Skeletal muscle satellite cell (primary cell): ENCODE results near the gene PDCD6IP.

Experiments used
- H3K27me3 ChIP-seq: 2 replicates; pipeline ENCODE4 v1.7.0; 2013; ENCODE audit warnings: low read length; ENCODE audit not compliant: control insufficient read depth, insufficient read depth
- H3K36me3 ChIP-seq: 2 replicates; pipeline ENCODE4 v1.7.0; 2013; ENCODE audit warnings: mild to moderate bottlenecking, control low read depth, low read length; ENCODE audit not compliant: insufficient read depth
- H3K4me1 ChIP-seq: 2 replicates; pipeline ENCODE4 v1.7.0; 2013; ENCODE audit warnings: low read length; ENCODE audit not compliant: control insufficient read depth, insufficient read depth
- H3K4me2 ChIP-seq: 2 replicates; pipeline ENCODE4 v1.7.0; 2013; ENCODE audit warnings: mild to moderate bottlenecking, low read length
- H3K4me3 ChIP-seq: 2 replicates; pipeline ENCODE4 v1.7.0; 2013; ENCODE audit warnings: low read length
- H3K9ac ChIP-seq: 2 replicates; pipeline ENCODE4 v1.7.0; 2013; ENCODE audit warnings: mild to moderate bottlenecking, low read depth, low read length, moderate library complexity
- H3K9me3 ChIP-seq: replicated peaks from 2 replicates; pipeline ENCODE4 v1.7.0; 2013; ENCODE audit warnings: mild to moderate bottlenecking, control low read depth, low read length

PDCD6IP gene

GRCh38 chr3:33883538-33883950, 85.1 kb downstream of the PDCD6IP start:
- Histone ChIP-seq H3K4me1 (peaks cover 9% of the 10 kb centered on the region), H3K4me3 (peak overlapping the region; percentile 51), H3K36me3 (no peaks in the 10 kb centered on the region), H3K27me3 (peaks cover 6% of the 10 kb centered on the region), H3K9ac (peak overlapping the region; percentile 26), H3K9me3 (no peaks in the 10 kb centered on the region), H3K4me2 (peak overlapping the region; percentile 74)

DNA sequence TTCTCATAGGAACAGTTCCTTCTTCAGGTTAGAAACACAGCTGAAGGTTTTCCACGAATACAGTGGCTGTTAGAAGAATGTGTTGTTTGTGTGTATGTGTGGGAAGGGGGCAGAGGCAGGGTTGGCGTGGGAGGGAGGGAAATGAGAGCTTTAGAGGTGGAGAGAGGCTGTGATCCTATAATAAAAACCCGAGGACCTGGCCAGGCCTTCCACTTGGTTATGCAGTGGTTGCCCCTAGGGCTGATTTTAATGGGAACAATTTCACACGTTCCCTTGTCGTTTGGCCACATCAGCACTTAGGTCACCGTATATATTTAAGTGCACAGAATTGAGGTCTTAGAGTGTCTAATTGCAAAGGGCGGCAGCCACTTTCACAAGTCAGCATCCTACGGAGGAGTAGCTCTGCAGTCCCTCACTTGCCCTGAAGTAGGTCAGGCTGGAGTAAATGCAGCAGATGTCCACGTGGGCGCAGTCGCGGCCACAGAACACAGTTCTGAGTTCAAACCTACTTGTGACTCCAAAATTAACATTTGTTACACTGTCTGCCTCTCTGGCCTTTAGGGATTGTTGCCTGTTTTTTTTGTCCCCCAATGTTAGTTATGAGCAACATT, 85.6 kb downstream of the PDCD6IP start:
- Histone ChIP-seq H3K4me3 (peak overlapping the region; percentile 51), H3K9me3 (no peaks in the 10 kb centered on the region), H3K9ac (peak overlapping the region; percentile 26), H3K27me3 (peaks cover 6% of the 10 kb centered on the region), H3K4me1 (peaks cover 9% of the 10 kb centered on the region), H3K4me2 (peak overlapping the region; percentile 74), H3K36me3 (no peaks in the 10 kb centered on the region)

DNA sequence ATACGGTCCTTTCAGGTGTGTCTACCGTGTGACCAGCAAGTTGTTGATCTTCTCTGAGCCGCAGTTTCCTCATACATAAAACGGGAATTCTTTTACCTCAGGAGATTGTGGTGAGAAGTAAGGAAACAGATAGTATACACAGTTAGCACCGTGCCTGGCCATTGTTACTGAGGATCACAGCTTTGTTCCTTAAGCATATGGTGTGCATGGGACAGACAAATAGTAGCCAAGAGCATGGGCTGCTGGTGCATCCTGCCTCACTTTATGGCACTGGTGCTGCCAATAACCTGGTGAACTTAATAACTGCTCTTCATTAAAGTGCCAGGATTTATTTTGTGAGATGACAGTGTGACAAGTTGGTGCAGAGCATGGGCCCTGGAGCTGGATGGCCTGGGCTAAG, 86.3 kb downstream of the PDCD6IP start:
- Histone ChIP-seq H3K27me3 (peaks cover 6% of the 10 kb centered on the region), H3K9me3 (no peaks in the 10 kb centered on the region), H3K9ac (no peak overlapping the region), H3K4me3 (no peak overlapping the region), H3K36me3 (no peaks in the 10 kb centered on the region), H3K4me2 (no peak overlapping the region), H3K4me1 (peaks cover 9% of the 10 kb centered on the region)

- no peaks in the 10 kb centered on the region for H3K9me3 ChIP-seq
- H3K27me3 ChIP-seq = peaks cover 6% of the 10 kb centered on the region
- peaks cover 9% of the 10 kb centered on the region for H3K4me1 ChIP-seq
- H3K9ac ChIP-seq = no peak overlapping the region
- no peak overlapping the region for H3K4me2 ChIP-seq
- H3K36me3 ChIP-seq = no peaks in the 10 kb centered on the region
- H3K4me3 ChIP-seq = no peak overlapping the region
Observed at GRCh38 chr3:33885496-33885895, 87.1 kb downstream of the PDCD6IP start.

- H3K4me1 ChIP-seq = peaks cover 9% of the 10 kb centered on the region
- H3K9me3 ChIP-seq = no peaks in the 10 kb centered on the region
- no peaks in the 10 kb centered on the region for H3K36me3 ChIP-seq
- no peak overlapping the region for H3K4me2 ChIP-seq
- no peak overlapping the region for H3K4me3 ChIP-seq
- peaks cover 6% of the 10 kb centered on the region for H3K27me3 ChIP-seq
- H3K9ac ChIP-seq = no peak overlapping the region
Observed at GRCh38 chr3:33886015-33886414, 87.6 kb downstream of the PDCD6IP start.

GRCh38 chr3:33887478-33887877, 89.0 kb downstream of the PDCD6IP start:
- peaks cover 9% of the 10 kb centered on the region for H3K4me1 ChIP-seq
- H3K27me3 ChIP-seq = peaks cover 6% of the 10 kb centered on the region
- H3K9ac ChIP-seq = no peak overlapping the region
- no peaks in the 10 kb centered on the region for H3K9me3 ChIP-seq
- no peak overlapping the region for H3K4me3 ChIP-seq
- H3K36me3 ChIP-seq = no peaks in the 10 kb centered on the region
- no peak overlapping the region for H3K4me2 ChIP-seq

DNA sequence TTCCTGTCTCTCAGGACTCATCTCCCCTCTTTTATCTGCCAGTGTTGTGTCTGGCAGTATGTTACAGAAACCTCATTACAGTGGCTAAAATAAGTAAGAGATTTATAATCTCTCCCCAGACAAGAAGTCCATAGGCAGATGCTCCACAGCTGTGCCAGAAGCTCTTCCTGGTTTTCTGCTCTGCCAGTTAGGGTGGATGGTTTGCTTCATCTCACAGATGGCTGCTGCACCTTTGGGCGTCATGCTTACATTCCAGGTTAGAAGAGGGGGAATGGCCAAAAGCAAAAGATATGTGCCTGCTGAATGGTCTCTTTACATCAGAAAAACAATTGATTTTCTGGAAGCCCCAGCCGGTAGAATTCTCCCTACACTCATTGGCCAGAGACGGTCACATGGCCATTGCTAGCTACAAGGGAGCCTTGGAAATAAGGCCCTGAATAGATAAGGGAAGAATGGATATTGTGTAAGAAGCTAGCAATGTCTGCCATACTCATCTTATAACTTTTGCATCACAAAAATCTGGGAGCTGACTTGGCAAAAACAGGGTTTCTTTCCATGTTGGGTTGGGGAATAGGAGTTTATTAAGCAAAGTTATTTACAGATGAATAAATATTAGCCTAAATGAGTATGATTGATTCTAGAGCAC, 91.1 kb downstream of the PDCD6IP start:
- Histone ChIP-seq H3K4me3 (no peak overlapping the region), H3K4me2 (no peak overlapping the region), H3K9me3 (no peaks in the 10 kb centered on the region), H3K27me3 (peaks cover 6% of the 10 kb centered on the region), H3K4me1 (no peaks in the 10 kb centered on the region), H3K36me3 (no peaks in the 10 kb centered on the region), H3K9ac (no peak overlapping the region)

GRCh38 chr3:33892655-33893054, 94.2 kb downstream of the PDCD6IP start:
- no peaks in the 10 kb centered on the region for H3K36me3 ChIP-seq
- H3K4me2 ChIP-seq = no peak overlapping the region
- peaks cover 6% of the 10 kb centered on the region for H3K27me3 ChIP-seq
- H3K4me1 ChIP-seq = no peaks in the 10 kb centered on the region
- no peak overlapping the region for H3K4me3 ChIP-seq
- H3K9ac ChIP-seq = no peak overlapping the region
- no peaks in the 10 kb centered on the region for H3K9me3 ChIP-seq

- Histone ChIP-seq H3K9ac (no peak overlapping the region), H3K36me3 (no peaks in the 10 kb centered on the region), H3K4me2 (no peak overlapping the region), H3K9me3 (no peaks in the 10 kb centered on the region), H3K4me3 (no peak overlapping the region), H3K27me3 (peaks cover 9% of the 10 kb centered on the region), H3K4me1 (no peaks in the 10 kb centered on the region)
Observed at GRCh38 chr3:33895658-33896057, 97.2 kb downstream of the PDCD6IP start.

- no peaks in the 10 kb centered on the region for H3K4me1 ChIP-seq
- no peak overlapping the region for H3K4me3 ChIP-seq
- H3K36me3 ChIP-seq = no peaks in the 10 kb centered on the region
- H3K4me2 ChIP-seq = no peak overlapping the region
- peaks cover 9% of the 10 kb centered on the region for H3K27me3 ChIP-seq
- no peaks in the 10 kb centered on the region for H3K9me3 ChIP-seq
- no peak overlapping the region for H3K9ac ChIP-seq
Observed at GRCh38 chr3:33897306-33897705, 98.9 kb downstream of the PDCD6IP start.

GRCh38 chr3:33898901-33899300, 100.5 kb downstream of the PDCD6IP start:
- no peaks in the 10 kb centered on the region for H3K4me1 ChIP-seq
- no peaks in the 10 kb centered on the region for H3K9me3 ChIP-seq
- no peak overlapping the region for H3K4me3 ChIP-seq
- no peak overlapping the region for H3K9ac ChIP-seq
- no peak overlapping the region for H3K4me2 ChIP-seq
- H3K36me3 ChIP-seq = no peaks in the 10 kb centered on the region
- H3K27me3 ChIP-seq = peaks cover 9% of the 10 kb centered on the region

DNA sequence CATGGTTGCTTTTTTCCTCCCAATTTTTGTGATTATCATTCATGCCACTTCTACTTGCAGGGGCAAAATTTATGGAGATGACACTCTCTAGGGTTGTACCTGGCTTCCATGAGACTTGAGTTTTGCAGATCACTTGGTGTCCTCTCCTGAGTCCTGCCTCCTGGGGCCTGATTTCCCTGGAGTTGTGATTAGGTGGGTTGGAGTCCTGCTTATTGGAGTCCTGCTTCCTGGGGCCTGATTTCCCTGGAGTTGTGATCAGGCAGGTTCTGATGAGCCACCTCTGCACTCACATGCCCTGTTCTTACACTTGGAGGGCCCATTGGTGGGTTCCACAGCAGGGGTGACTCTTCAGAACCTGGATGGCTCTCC, 102.0 kb downstream of the PDCD6IP start:
- Histone ChIP-seq H3K4me2 (no peak overlapping the region), H3K27me3 (peaks cover 9% of the 10 kb centered on the region), H3K9me3 (no peaks in the 10 kb centered on the region), H3K4me3 (no peak overlapping the region), H3K4me1 (no peaks in the 10 kb centered on the region), H3K36me3 (no peaks in the 10 kb centered on the region), H3K9ac (no peak overlapping the region)
